GM12878 (cell line): Measurements from ENCODE around the gene PRDM15. TPM values are rescaled to one million over a fixed set of nuclear protein-coding genes. Genes with fewer than 3 reads are reported as not detected.

Source experiments
- CHD4 ChIP-seq: fragments of 200-600 bp; sonication (generic); IDR thresholded peaks from 2 replicates; pipeline ENCODE4 v1.6.1; 2016; ENCODE audit warnings: mild to moderate bottlenecking
- CREM ChIP-seq: IDR thresholded peaks from 2 replicates; pipeline ENCODE4 v1.6.1; 2014; ENCODE audit warnings: antibody characterized with exemption, low read depth
- JUNB ChIP-seq: IDR thresholded peaks from 2 replicates; pipeline ENCODE4 v1.6.1; 2016; ENCODE audit warnings: antibody characterized with exemption, mild to moderate bottlenecking
- MEF2A ChIP-seq: IDR thresholded peaks from 2 replicates; pipeline ENCODE4 v1.6.1; 2011; ENCODE audit warnings: low read depth, mild to moderate bottlenecking, low read length, moderate library complexity; ENCODE audit not compliant: insufficient read depth
- MTA2 ChIP-seq: fragments of 450-650 bp; IDR thresholded peaks from 2 replicates; pipeline ENCODE4 v1.6.1; 2016; ENCODE audit warnings: low read depth, mild to moderate bottlenecking, moderate library complexity
- MXI1 ChIP-seq: fragments of 150-350 bp; IDR thresholded peaks from 2 replicates; pipeline ENCODE4 v1.6.1; 2011; ENCODE audit warnings: low read depth, mild to moderate bottlenecking, inconsistent platforms, low read length, improper control_type of control experiment
- RBBP5 ChIP-seq: fragments of 200-600 bp; sonication (generic); conservative IDR thresholded peaks from 2 replicates; pipeline ENCODE4 v1.6.1; 2016
- SMARCA5 ChIP-seq: fragments of 450-650 bp; IDR thresholded peaks from 2 replicates; pipeline ENCODE4 v1.6.1; 2017; ENCODE audit warnings: mild to moderate bottlenecking
- SRF ChIP-seq, 2 experiments: IDR thresholded peaks; 2 replicates each; pipeline ENCODE4 v1.6.1; 2011; ENCODE audit warnings: low read depth in 2 of 2, low read length in 2 of 2, mild to moderate bottlenecking in 1 of 2, moderate library complexity in 1 of 2
- TCF12 ChIP-seq: IDR thresholded peaks from 2 replicates; pipeline ENCODE4 v1.6.1; 2011; ENCODE audit warnings: low read depth, mild to moderate bottlenecking, low read length
- WRNIP1 ChIP-seq: IDR thresholded peaks from 2 replicates; pipeline ENCODE4 v1.6.1; 2011; ENCODE audit warnings: low read depth, low read length, improper control_type of control experiment, borderline replicate concordance
- YBX1 ChIP-seq: fragments of 450-650 bp; IDR thresholded peaks from 2 replicates; pipeline ENCODE4 v1.6.1; 2016; ENCODE audit warnings: antibody characterized with exemption
- ZNF207 ChIP-seq: fragments of 450-650 bp; IDR thresholded peaks from 2 replicates; pipeline ENCODE4 v1.6.1; 2014; ENCODE audit warnings: antibody characterized with exemption, mild to moderate bottlenecking, borderline replicate concordance
- ZNF24 ChIP-seq: fragments of 450-650 bp; IDR thresholded peaks from 2 replicates; pipeline ENCODE4 v1.6.1; 2017; ENCODE audit warnings: antibody characterized with exemption, mild to moderate bottlenecking
- polyA plus RNA-seq, 11 experiments: library from polyadenylated mRNA; depleted of rRNA in 4 of 11; unstranded in 6 of 11; stranded (reverse) in 5 of 11; fragments of >200 nt; fragmentation: Nextera tagmentation in 4 of 11; fragmentation: Illumina TruSeq in 1 of 11; extraction: Ambion mirVana in 4 of 11; extraction: Trizol in 1 of 11; gene quantifications; 1 replicate in 1 of 11; 2 replicates in 10 of 11; pipeline versions ENCODE4 v1.2.1 to v1.2.3, GENCODE V29; 2011 to 2016; ENCODE audit warnings: inconsistent platforms in 2 of 11, missing spikeins in 2 of 11, low read depth in 1 of 11
- total RNA-seq, 4 experiments: library from RNA; depleted of rRNA in 3 of 4; stranded (reverse); fragments of >200 nt in 3 of 4; fragmentation: Illumina TruSeq in 1 of 4; extraction: Trizol in 1 of 4; gene quantifications; 2 replicates each; pipeline versions ENCODE4 v1.2.1 to v1.2.3, GENCODE V29; 2013 to 2021
- TF ChIP-seq, protein P1 (sequence below), 3 experiments: IDR thresholded peaks in 2 of 3; conservative IDR thresholded peaks in 1 of 3; 2 replicates each; pipeline ENCODE4 v1.5.1; 2011; ENCODE audit warnings: low read depth in 3 of 3, low read length in 3 of 3, mild to moderate bottlenecking in 3 of 3, control low read depth in 2 of 3, moderate library complexity in 2 of 3, inconsistent platforms in 1 of 3, mixed read lengths in 1 of 3; ENCODE audit not compliant: control insufficient read depth in 2 of 3, insufficient read depth in 1 of 3; ENCODE audit errors: extremely low read depth in 1 of 3
- TF ChIP-seq, protein P2 (sequence below): IDR thresholded peaks from 2 replicates; pipeline ENCODE4 v1.6.1; 2011; ENCODE audit warnings: borderline replicate concordance, low read depth, mild to moderate bottlenecking, moderate library complexity, low read length; ENCODE audit not compliant: insufficient read depth, poor library complexity, severe bottlenecking
- TF ChIP-seq, protein P3 (sequence below): fragments of 150-350 bp; IDR thresholded peaks from 2 replicates; pipeline ENCODE4 v1.6.1; 2016; ENCODE audit warnings: low read depth, low read length
- TF ChIP-seq, protein P4 (sequence below): IDR thresholded peaks from 2 replicates; pipeline ENCODE4 v1.6.1; 2011; ENCODE audit warnings: borderline replicate concordance, low read depth, mild to moderate bottlenecking, moderate library complexity, mixed read lengths, low read length; ENCODE audit not compliant: insufficient read depth; ENCODE audit errors: extremely low read length

The PRDM15 gene
- total and polyA plus RNA-seq, 10 of the 15 experiments (the other 5 are each of a cell fraction or from before 2014, with no cell fraction given) = 2.2 to 16.0 (median 8.6) TPM

DNA sequence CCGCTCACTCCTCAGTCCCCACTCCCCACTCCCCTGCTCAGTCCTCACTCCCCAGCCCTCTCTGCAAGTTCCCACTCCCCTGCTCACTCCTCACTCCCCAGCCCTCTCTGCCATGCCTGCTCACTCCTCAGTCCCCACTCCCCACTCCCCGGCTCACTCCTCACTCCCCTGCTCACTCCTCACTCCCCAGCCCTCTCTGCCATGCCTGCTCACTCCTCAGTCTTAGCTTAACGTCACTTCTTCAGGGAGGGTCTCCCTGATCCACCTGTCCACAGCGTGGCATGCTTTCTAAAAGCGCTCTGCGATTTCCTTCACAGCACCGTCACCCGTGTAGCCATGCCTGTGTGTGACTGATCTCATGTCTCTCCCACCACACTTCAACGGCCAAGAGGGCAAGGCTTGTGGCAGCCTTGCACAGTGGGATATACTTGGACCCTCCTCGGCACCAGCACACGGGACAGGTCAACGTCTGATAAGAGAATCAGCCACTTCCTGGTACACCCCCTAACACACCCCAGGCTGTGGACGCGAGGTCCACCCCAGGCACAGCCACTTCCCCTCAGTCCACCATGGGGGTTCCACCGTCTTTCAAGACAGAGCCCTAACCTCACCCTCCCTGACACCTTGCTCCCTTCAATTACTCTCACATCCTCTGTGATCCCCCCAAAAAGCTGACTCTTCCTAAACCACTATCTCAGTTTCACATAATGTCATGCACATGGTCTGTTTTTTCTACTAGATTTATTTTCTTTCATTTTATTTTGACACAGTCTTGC is 14.0 kb downstream of the PRDM15 start (continued):
- peak; percentile 71 for TF ChIP-seq JUNB
- TF ChIP-seq ZNF24 = no peak
- TF ChIP-seq MTA2 = peak; percentile 82
- TF ChIP-seq RBBP5 = no peak
- TF ChIP-seq, protein P1, sequence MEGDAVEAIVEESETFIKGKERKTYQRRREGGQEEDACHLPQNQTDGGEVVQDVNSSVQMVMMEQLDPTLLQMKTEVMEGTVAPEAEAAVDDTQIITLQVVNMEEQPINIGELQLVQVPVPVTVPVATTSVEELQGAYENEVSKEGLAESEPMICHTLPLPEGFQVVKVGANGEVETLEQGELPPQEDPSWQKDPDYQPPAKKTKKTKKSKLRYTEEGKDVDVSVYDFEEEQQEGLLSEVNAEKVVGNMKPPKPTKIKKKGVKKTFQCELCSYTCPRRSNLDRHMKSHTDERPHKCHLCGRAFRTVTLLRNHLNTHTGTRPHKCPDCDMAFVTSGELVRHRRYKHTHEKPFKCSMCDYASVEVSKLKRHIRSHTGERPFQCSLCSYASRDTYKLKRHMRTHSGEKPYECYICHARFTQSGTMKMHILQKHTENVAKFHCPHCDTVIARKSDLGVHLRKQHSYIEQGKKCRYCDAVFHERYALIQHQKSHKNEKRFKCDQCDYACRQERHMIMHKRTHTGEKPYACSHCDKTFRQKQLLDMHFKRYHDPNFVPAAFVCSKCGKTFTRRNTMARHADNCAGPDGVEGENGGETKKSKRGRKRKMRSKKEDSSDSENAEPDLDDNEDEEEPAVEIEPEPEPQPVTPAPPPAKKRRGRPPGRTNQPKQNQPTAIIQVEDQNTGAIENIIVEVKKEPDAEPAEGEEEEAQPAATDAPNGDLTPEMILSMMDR (IDR thresholded peaks at IDR 0.05 in 2 of 3, conservative IDR thresholded peaks at IDR 0.05 in 1 of 3; ENCODE audit: control insufficient read depth in 2 of 3, extremely low read depth in 1 of 3, insufficient read depth in 1 of 3, low read depth in 3 of 3, low read length in 3 of 3) = no peak
- TF ChIP-seq YBX1 = no peak
- peak; percentile 70 for TF ChIP-seq CREM
- TF ChIP-seq SRF (IDR thresholded peaks at IDR 0.05; ENCODE audit: low read depth in 2 of 2, low read length in 2 of 2) = no peak
- peak; percentile 43; the same call in 1 of the 2 replicates for TF ChIP-seq SMARCA5
- TF ChIP-seq, protein P2, sequence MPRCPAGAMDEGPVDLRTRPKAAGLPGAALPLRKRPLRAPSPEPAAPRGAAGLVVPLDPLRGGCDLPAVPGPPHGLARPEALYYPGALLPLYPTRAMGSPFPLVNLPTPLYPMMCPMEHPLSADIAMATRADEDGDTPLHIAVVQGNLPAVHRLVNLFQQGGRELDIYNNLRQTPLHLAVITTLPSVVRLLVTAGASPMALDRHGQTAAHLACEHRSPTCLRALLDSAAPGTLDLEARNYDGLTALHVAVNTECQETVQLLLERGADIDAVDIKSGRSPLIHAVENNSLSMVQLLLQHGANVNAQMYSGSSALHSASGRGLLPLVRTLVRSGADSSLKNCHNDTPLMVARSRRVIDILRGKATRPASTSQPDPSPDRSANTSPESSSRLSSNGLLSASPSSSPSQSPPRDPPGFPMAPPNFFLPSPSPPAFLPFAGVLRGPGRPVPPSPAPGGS = no peak
- TF ChIP-seq, protein P3, sequence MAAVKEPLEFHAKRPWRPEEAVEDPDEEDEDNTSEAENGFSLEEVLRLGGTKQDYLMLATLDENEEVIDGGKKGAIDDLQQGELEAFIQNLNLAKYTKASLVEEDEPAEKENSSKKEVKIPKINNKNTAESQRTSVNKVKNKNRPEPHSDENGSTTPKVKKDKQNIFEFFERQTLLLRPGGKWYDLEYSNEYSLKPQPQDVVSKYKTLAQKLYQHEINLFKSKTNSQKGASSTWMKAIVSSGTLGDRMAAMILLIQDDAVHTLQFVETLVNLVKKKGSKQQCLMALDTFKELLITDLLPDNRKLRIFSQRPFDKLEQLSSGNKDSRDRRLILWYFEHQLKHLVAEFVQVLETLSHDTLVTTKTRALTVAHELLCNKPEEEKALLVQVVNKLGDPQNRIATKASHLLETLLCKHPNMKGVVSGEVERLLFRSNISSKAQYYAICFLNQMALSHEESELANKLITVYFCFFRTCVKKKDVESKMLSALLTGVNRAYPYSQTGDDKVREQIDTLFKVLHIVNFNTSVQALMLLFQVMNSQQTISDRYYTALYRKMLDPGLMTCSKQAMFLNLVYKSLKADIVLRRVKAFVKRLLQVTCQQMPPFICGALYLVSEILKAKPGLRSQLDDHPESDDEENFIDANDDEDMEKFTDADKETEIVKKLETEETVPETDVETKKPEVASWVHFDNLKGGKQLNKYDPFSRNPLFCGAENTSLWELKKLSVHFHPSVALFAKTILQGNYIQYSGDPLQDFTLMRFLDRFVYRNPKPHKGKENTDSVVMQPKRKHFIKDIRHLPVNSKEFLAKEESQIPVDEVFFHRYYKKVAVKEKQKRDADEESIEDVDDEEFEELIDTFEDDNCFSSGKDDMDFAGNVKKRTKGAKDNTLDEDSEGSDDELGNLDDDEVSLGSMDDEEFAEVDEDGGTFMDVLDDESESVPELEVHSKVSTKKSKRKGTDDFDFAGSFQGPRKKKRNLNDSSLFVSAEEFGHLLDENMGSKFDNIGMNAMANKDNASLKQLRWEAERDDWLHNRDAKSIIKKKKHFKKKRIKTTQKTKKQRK = no peak
- TF ChIP-seq TCF12 = 0 out of 2 replicates have a peak, but pooled peaks have one; percentile 50
- no peak for TF ChIP-seq ZNF207
- TF ChIP-seq CHD4 = no peak
- no peak for TF ChIP-seq MEF2A
- TF ChIP-seq, protein P4, sequence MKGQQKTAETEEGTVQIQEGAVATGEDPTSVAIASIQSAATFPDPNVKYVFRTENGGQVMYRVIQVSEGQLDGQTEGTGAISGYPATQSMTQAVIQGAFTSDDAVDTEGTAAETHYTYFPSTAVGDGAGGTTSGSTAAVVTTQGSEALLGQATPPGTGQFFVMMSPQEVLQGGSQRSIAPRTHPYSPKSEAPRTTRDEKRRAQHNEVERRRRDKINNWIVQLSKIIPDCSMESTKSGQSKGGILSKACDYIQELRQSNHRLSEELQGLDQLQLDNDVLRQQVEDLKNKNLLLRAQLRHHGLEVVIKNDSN = no peak
- TF ChIP-seq MXI1 = peak; percentile 70; the same call in 1 of the 2 replicates
- TF ChIP-seq WRNIP1 = no peak
